K562 (cell line): ENCODE results near the gene IFITM2. TPM values are rescaled to one million over a fixed set of nuclear protein-coding genes. Genes with fewer than 3 reads are reported as not detected.

Experiments used
- BDP1 ChIP-seq: IDR thresholded peaks from 3 replicates; pipeline ENCODE4 v1.6.1; 2011; ENCODE audit not compliant: insufficient read length, insufficient read depth
- ETV5 ChIP-seq: sonication (generic); formaldehyde crosslinking; IDR thresholded peaks from 2 replicates; pipeline ENCODE4 v1.4.0; 2020; ENCODE audit warnings: low read depth, mild to moderate bottlenecking, missing genetic modification reagents
- MAX ChIP-seq: sonication (generic); formaldehyde crosslinking; IDR thresholded peaks from 2 replicates; pipeline ENCODE4 v1.9.0; 2022; ENCODE audit warnings: mild to moderate bottlenecking, missing genetic modification reagents
- MCM5 ChIP-seq: fragments of 450-650 bp; IDR thresholded peaks from 2 replicates; pipeline ENCODE4 v1.6.1; 2016; ENCODE audit warnings: low read depth
- NCOA2 ChIP-seq, 2 experiments: fragments of 450-650 bp; IDR thresholded peaks; 2 replicates each; pipeline ENCODE4 v1.6.1; 2018; ENCODE audit warnings: mild to moderate bottlenecking in 2 of 2, moderate library complexity in 1 of 2; ENCODE audit not compliant: partially characterized antibody in 2 of 2
- POLR2AphosphoS5 ChIP-seq: IDR thresholded peaks from 2 replicates; pipeline ENCODE4 v1.6.1; 2011; ENCODE audit warnings: mild to moderate bottlenecking, low read depth, low read length, moderate library complexity; ENCODE audit not compliant: control insufficient read depth, insufficient read depth
- PPARD ChIP-seq: fragments of 250-450 bp; sonication (Bioruptor Pico); IDR thresholded peaks from 2 replicates; pipeline ENCODE4 v1.8.0; 2022; ENCODE audit warnings: inconsistent platforms, mild to moderate bottlenecking, moderate library complexity
- RUNX1 ChIP-seq: sonication (generic); IDR thresholded peaks from 2 replicates; pipeline ENCODE4 v1.6.1; 2016; ENCODE audit warnings: antibody characterized with exemption, low read depth
- SMARCB1 ChIP-seq: IDR thresholded peaks from 2 replicates; pipeline ENCODE4 v1.6.1; 2011; ENCODE audit warnings: improper control_type of control experiment, low read depth; ENCODE audit not compliant: insufficient read length
- SOX6 ChIP-seq: fragments of 450-650 bp; IDR thresholded peaks from 2 replicates; pipeline ENCODE4 v1.6.1; 2014; ENCODE audit warnings: mild to moderate bottlenecking
- THRAP3 ChIP-seq: fragments of 450-650 bp; IDR thresholded peaks from 2 replicates; pipeline ENCODE4 v1.6.1; 2016; ENCODE audit warnings: mild to moderate bottlenecking, inconsistent platforms, borderline replicate concordance
- ZNF785 ChIP-seq: fragments of 250-450 bp; sonication (Bioruptor Pico); IDR thresholded peaks from 2 replicates; pipeline ENCODE4 v1.4.0; 2020; ENCODE audit warnings: mild to moderate bottlenecking
- polyA plus RNA-seq, 8 experiments: library from polyadenylated mRNA; depleted of rRNA in 4 of 8; stranded (reverse) in 5 of 8; unstranded in 3 of 8; fragments of >200 nt; fragmentation: Nextera tagmentation in 2 of 8; fragmentation: Illumina TruSeq in 1 of 8; extraction: Ambion mirVana in 2 of 8; extraction: Trizol in 1 of 8; gene quantifications; 2 replicates each; pipeline versions ENCODE4 v1.2.1 to v1.2.3, GENCODE V29; 2011 to 2014; ENCODE audit warnings: inconsistent platforms in 1 of 8, missing spikeins in 1 of 8
- total RNA-seq, 7 experiments: library from RNA; depleted of rRNA in 6 of 7; stranded (reverse); fragments of >200 nt in 6 of 7; fragmentation: Illumina TruSeq in 2 of 7; extraction: Trizol in 2 of 7; gene quantifications; 2 replicates each; pipeline versions ENCODE4 v1.2.1 to v1.2.3, GENCODE V29; 2011 to 2021; ENCODE audit warnings: low replicate concordance in 1 of 7
- TF ChIP-seq, protein P1 (sequence below), 2 experiments: fragments of 450-650 bp; formaldehyde crosslinking in 1 of 2; IDR thresholded peaks; 2 replicates each; pipeline versions ENCODE4 v1.4.0 to v1.6.1; 2014 to 2020; ENCODE audit warnings: mild to moderate bottlenecking in 2 of 2, borderline replicate concordance in 1 of 2, low read depth in 1 of 2
- TF ChIP-seq, protein P2 (sequence below): fragments of 250-450 bp; sonication (Bioruptor Pico); IDR thresholded peaks from 2 replicates; pipeline ENCODE4 v1.4.0; 2020
- TF ChIP-seq, protein P3 (sequence below): fragments of 450-650 bp; IDR thresholded peaks from 2 replicates; pipeline ENCODE4 v1.6.1; 2016

Gene IFITM2
- total and polyA plus RNA-seq, 9 of the 15 experiments (the other 6 are each of a cell fraction or from before 2014, with no cell fraction given) = 52.8 to 4,872 (median 356) TPM

DNA sequence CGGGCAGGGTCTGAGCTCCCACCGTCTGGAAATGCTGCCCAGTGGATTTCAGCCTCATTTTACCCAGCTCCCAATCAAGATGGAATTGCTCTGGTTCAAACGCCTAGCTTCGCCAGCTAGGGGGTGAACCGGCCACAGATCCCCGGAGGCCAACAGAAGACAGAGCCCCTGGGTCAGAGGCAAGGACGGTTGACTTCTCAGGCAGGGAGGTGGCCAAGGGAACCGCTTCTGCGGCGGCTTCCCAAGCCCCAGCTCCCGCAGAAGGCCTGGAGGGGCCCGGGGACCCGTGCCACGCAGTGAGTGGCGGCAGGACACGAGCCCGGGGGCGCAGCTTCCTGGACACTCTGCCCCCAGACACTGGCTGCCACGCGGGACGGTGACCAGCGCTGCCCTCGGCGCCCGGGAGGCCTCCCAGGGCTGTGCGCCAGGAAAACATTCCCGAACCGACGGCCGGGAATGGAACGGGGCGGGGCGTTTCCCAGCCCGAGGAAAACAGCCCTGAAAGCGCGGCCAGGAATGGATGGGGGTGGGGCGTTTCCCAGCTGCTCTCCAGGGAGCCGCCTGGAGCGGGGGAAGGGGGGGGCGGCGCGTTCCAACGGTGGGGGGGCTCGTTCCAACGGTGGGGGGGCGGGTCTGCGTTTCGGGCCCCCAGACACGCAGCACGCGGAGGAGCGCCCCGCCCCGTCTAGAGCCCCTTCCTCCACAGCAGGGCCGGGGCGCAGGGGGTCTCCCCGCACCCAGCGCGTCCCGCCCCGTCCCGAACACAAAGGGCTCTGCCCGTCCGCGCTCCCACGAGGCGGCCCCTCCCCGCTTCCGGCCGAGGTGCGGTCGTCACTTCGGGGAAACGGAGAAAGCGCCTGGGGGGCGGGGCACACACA, 48.2 kb downstream of the IFITM2 start (continued):
- TF ChIP-seq, protein P1, sequence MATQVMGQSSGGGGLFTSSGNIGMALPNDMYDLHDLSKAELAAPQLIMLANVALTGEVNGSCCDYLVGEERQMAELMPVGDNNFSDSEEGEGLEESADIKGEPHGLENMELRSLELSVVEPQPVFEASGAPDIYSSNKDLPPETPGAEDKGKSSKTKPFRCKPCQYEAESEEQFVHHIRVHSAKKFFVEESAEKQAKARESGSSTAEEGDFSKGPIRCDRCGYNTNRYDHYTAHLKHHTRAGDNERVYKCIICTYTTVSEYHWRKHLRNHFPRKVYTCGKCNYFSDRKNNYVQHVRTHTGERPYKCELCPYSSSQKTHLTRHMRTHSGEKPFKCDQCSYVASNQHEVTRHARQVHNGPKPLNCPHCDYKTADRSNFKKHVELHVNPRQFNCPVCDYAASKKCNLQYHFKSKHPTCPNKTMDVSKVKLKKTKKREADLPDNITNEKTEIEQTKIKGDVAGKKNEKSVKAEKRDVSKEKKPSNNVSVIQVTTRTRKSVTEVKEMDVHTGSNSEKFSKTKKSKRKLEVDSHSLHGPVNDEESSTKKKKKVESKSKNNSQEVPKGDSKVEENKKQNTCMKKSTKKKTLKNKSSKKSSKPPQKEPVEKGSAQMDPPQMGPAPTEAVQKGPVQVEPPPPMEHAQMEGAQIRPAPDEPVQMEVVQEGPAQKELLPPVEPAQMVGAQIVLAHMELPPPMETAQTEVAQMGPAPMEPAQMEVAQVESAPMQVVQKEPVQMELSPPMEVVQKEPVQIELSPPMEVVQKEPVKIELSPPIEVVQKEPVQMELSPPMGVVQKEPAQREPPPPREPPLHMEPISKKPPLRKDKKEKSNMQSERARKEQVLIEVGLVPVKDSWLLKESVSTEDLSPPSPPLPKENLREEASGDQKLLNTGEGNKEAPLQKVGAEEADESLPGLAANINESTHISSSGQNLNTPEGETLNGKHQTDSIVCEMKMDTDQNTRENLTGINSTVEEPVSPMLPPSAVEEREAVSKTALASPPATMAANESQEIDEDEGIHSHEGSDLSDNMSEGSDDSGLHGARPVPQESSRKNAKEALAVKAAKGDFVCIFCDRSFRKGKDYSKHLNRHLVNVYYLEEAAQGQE (IDR thresholded peaks at IDR 0.05; ENCODE audit: borderline replicate concordance) = no peak
- TF ChIP-seq, protein P1 (CRISPR knock-in tag; IDR thresholded peaks at IDR 0.05; ENCODE audit: low read depth) = peak; percentile 87; the same call in 1 of the 2 replicates
- TF ChIP-seq RUNX1 (no peak), ZNF785 (CRISPR knock-in tag) (no peak; the same call in 1 of the 2 replicates), THRAP3 (no peak), ETV5 (CRISPR knock-in tag) (peak; percentile 93), SOX6 (no peak), BDP1 (no peak), NCOA2 (IDR thresholded peaks at IDR 0.05; ENCODE audit: partially characterized antibody in 2 of 2) (no peak), SMARCB1 (no peak), MAX (CRISPR knock-in tag) (peak; percentile 52), POLR2AphosphoS5 (peak; percentile 8; the same call in 1 of the 2 replicates), MCM5 (no peak), PPARD (CRISPR knock-in tag) (0 out of 2 replicates have a peak, but pooled peaks have one; percentile 38)
- TF ChIP-seq, protein P2, sequence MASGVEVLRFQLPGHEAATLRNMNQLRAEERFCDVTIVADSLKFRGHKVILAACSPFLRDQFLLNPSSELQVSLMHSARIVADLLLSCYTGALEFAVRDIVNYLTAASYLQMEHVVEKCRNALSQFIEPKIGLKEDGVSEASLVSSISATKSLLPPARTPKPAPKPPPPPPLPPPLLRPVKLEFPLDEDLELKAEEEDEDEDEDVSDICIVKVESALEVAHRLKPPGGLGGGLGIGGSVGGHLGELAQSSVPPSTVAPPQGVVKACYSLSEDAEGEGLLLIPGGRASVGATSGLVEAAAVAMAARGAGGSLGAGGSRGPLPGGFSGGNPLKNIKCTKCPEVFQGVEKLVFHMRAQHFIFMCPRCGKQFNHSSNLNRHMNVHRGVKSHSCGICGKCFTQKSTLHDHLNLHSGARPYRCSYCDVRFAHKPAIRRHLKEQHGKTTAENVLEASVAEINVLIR (CRISPR knock-in tag) = peak; percentile 64
- TF ChIP-seq, protein P3, sequence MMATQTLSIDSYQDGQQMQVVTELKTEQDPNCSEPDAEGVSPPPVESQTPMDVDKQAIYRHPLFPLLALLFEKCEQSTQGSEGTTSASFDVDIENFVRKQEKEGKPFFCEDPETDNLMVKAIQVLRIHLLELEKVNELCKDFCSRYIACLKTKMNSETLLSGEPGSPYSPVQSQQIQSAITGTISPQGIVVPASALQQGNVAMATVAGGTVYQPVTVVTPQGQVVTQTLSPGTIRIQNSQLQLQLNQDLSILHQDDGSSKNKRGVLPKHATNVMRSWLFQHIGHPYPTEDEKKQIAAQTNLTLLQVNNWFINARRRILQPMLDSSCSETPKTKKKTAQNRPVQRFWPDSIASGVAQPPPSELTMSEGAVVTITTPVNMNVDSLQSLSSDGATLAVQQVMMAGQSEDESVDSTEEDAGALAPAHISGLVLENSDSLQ = no peak
